Midbrain (tissue), 1 donor: Measurements from ENCODE around the gene ZC3H10.
A peak's percentile ranks its signal among the peaks of the same experiment; 100 is the strongest.

Experiments
- DNase-seq: peaks from one replicate; lab custom pipeline; 2025; lab: John Stamatoyannopoulos, UW

Gene ZC3H10

GRCh38 chr12:56127888-56128669, 10.0 kb downstream of the ZC3H10 start, which contains the start of gene ESYT1:
Gene ESYT1 (plus strand): TSS chr12:56128267. CDS start chr12:56128320, 53 bp downstream.
- DNase-seq, result peak; percentile 95

GRCh38 chr12:56128670-56129205, 10.7 kb downstream of the ZC3H10 start:
- no peak for DNase-seq

GRCh38 chr12:56129206-56129941, 11.3 kb downstream of the ZC3H10 start:
- DNase-seq, result no peak

DNA sequence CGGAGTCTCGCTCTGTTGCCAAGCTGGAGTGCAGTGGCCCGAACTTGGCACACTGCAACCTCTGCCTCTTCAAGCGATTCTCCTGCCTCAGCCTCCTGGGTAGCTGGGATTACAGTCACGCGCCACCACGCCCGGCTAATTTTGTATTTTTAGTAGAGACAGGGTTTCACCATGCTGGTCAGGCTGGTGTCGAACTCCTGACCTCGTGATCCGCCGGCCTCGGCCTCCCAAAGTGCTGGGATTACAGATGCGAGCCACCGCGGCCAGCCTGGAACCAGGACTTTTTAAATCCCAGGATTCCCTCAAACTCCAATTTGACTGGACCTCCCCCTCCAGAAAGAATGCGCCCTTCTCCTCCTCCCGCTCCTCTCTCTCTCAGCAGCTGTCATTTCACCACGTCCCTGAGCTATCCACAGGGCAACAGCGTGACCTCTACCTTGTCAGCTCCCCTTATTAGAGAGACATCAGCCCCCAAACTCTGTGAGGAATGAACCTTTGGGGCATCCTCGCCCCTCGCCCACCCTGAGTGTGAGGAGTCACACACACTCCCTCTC, 12.0 kb downstream of the ZC3H10 start:
- no peak for DNase-seq

GRCh38 chr12:56130876-56131275, 12.8 kb downstream of the ZC3H10 start:
- no peak for DNase-seq

DNA sequence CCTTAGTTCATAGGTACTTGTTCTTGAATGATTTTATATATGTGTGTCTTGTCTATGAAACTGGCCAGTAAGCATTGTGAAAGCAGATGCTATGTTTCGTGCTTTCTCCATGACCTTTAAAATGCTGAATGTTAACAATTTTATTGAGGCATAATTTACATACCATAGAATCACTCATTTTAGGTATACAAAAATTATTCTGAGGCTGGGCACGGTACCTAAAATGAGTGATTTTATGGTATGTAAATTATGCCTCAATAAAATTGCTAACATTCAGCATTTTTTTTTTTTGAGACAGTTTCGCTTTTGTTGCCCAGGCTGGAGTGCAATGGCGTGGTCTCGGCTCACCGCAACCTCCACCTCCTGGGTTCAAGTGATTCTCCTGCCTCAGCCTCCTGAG, 16.8 kb downstream of the ZC3H10 start:
- DNase-seq, result no peak

- DNase-seq, result no peak
These were observed 19.9 kb downstream of the ZC3H10 start for GRCh38 chr12:56137853-56138571.

GRCh38 chr12:56141946-56142784, 24.1 kb downstream of the ZC3H10 start:
- DNase-seq, result no peak

GRCh38 chr12:56143217-56143616, 25.2 kb downstream of the ZC3H10 start:
- DNase-seq, result no peak

GRCh38 chr12:56143870-56144269, 25.8 kb downstream of the ZC3H10 start:
- no peak for DNase-seq

DNA sequence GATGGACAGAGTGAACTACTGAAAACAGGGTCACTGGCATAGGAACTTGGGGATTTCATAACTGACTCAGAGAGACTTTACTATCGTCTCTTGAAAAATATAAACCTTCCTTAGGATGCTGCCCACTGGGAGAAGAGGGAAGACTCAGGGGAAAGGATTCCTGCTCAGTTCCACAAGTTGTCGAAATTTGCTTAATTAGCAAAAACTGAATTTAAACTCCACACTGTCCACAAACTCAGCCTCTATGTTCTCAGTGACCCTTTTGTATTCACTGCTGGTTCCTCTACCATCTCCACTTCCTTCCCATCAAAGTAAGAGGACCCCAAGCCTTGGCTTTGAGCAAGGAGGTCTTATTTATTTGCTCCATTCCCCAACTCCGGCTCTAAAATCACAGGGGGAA, 27.2 kb downstream of the ZC3H10 start:
- DNase-seq, result no peak

- no peak for DNase-seq
These were observed 28.7 kb downstream of the ZC3H10 start for GRCh38 chr12:56146492-56147460.

- DNase-seq, result no peak
These were observed 32.5 kb downstream of the ZC3H10 start for GRCh38 chr12:56150563-56150962.

GRCh38 chr12:56151672-56152131, 33.6 kb downstream of the ZC3H10 start:
- no peak for DNase-seq

GRCh38 chr12:56152132-56152755, 34.2 kb downstream of the ZC3H10 start, which contains the start of gene MYL6B:
Gene MYL6B (plus strand): TSS chr12:56152587. CDS start chr12:56153919, 1,332 bp downstream.
- DNase-seq, result peak; percentile 93

DNA sequence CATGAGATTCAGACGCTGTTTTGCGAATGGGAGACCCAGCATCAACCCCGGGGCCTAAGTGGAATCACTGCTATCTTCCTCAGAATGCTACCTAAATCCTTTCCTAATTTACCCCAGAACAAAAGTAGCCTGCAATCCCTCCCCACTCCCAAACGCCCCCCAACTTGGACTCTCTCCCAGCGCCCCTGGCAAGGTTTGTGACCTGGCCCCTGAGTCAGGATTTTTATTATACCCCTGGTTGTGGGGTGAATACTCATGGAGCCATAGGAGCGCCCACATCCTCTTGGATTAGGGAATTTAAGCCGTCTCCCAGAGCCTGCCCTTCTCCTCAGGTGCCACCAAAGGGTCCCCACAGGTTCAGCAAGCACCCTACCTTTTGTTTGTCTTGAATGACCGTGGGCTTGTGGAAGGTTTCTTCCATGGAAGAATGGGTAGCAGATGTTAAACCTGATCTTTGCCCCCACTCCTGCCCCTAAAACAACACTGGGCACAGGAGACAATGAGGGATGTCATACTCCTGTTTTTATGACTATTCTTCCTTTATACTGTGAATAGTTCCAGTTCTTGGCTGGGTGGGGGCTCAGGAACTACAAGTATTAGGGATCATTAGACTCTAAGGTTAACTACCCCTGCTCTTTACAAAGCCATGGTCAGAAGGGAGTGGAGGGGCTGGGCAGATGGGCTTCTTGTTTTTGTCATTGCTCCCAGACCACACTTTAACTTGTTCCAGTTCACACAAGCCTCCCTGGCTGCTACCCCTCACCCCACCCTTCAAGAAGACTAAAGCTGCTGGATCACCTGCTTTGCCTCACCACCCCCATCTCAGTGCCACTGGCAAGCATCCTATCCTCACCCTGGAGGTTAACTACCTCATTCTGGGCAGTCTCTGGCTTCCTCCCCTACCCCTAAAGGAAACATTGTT, 35.0 kb downstream of the ZC3H10 start:
- no peak for DNase-seq

- DNase-seq, result no peak
These were observed 35.6 kb downstream of the ZC3H10 start for GRCh38 chr12:56153678-56154065.

GRCh38 chr12:56154246-56154771, 36.2 kb downstream of the ZC3H10 start:
- no peak for DNase-seq
